Measurements from ENCODE around the gene CDKAL1. TPM values are rescaled to one million over a fixed set of nuclear protein-coding genes. Genes with fewer than 3 reads are reported as not detected.
A peak's percentile ranks its signal among the peaks of the same experiment; 100 is the strongest.

CDKAL1 gene
- total RNA-seq, 1 donor, result 20.0 TPM

- DNase-seq (ENCODE audit: low read depth), result no peak
- TF ChIP-seq, protein P1, sequence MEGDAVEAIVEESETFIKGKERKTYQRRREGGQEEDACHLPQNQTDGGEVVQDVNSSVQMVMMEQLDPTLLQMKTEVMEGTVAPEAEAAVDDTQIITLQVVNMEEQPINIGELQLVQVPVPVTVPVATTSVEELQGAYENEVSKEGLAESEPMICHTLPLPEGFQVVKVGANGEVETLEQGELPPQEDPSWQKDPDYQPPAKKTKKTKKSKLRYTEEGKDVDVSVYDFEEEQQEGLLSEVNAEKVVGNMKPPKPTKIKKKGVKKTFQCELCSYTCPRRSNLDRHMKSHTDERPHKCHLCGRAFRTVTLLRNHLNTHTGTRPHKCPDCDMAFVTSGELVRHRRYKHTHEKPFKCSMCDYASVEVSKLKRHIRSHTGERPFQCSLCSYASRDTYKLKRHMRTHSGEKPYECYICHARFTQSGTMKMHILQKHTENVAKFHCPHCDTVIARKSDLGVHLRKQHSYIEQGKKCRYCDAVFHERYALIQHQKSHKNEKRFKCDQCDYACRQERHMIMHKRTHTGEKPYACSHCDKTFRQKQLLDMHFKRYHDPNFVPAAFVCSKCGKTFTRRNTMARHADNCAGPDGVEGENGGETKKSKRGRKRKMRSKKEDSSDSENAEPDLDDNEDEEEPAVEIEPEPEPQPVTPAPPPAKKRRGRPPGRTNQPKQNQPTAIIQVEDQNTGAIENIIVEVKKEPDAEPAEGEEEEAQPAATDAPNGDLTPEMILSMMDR (IDR thresholded peaks at IDR 0.05; ENCODE audit: insufficient read depth, low read length), result no peak
- no peak overlapping the region for H3K4me3 ChIP-seq (ENCODE audit: low read depth, low read length)
Observed at GRCh38 chr6:20665290-20665689, 131.0 kb downstream of the CDKAL1 start.

DNA sequence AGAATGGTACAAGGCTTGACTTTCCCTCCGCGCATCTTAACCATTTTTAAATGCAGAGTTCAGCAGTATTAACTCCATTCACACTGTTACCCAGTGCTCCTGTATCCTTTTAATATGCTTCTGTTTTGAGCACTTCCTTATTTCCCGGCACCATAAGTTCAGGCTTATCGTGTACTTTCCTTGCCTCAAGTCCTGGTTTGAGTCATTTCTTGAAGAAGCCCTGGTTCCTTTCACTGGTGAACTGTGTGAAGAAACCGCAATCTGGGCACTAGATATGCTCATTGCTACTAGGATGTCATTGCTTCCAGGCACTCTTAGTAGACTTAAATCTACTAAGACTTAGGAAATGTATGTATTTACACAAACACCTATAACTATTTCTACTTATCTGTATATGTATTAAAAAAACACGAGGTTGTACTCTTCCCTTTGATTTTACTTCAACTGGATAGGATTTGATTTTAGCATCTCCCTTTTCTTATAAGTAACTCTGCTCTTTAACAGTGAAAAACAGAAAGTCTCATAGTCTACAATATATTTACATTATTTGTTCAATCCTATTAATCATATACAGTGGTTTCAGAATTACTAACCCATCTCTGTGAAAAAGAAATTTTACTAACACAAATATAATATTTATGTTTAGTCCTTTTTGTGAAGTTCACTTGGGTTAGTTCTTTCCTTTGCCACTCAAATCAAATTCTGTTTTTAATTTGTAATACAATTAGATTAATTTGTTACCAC is 135.5 kb downstream of the CDKAL1 start:
- peak; percentile 52 for DNase-seq (ENCODE audit: low read depth)
- H3K4me3 ChIP-seq (ENCODE audit: low read depth, low read length), result no peak overlapping the region
- TF ChIP-seq, protein P1 (IDR thresholded peaks at IDR 0.05; ENCODE audit: insufficient read depth, low read length), result no peak

- DNase-seq (ENCODE audit: low read depth), result no peak
- H3K4me3 ChIP-seq (ENCODE audit: low read depth, low read length), result no peak overlapping the region
- TF ChIP-seq, protein P1 (IDR thresholded peaks at IDR 0.05; ENCODE audit: insufficient read depth, low read length), result no peak
Observed at GRCh38 chr6:20670750-20671149, 136.5 kb downstream of the CDKAL1 start.

DNA sequence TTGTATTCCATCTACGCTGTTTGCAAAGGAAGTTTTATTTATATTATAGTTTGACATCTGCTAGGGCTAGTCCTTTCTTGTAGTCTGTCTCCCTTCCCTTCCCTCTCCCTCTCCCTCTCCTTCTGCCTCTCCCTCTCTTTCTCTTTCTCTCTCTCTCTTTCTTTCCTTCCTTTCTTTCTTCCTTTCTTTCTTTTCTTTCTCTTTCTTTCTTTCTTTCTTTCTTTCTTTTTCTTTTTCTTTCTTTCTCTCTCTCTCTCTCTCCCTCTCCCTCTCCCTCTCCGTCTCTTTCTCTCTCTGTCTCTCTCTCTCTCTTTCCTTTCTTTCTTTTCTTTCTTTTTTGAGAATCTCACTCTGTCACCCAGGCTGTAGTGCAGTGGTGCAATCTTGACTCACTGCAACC is 137.8 kb downstream of the CDKAL1 start:
- TF ChIP-seq, protein P1 (IDR thresholded peaks at IDR 0.05; ENCODE audit: insufficient read depth, low read length), result no peak
- H3K4me3 ChIP-seq (ENCODE audit: low read depth, low read length), result no peak overlapping the region
- no peak for DNase-seq (ENCODE audit: low read depth)

DNA sequence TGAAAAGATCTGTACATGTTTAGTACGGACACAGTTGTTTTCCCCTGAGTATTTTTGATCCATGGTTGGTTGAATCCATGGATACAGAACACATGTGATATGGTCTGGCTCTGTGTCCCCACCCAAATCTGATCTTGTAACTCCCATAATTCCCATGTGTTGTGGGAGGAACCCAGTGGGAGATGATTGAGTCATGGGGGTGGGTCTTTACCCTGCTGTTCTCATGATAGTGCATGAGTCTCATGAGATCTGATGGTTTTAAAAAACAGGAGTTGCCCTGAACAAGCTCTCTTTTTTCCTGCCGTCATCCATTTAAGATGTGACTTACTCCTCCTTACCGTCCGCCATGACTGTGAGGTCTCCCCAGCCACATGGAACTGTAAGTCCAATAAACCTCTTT is 139.2 kb downstream of the CDKAL1 start:
- TF ChIP-seq, protein P1 (IDR thresholded peaks at IDR 0.05; ENCODE audit: insufficient read depth, low read length), result no peak
- H3K4me3 ChIP-seq (ENCODE audit: low read depth, low read length), result no peak overlapping the region
- no peak for DNase-seq (ENCODE audit: low read depth)

- H3K4me3 ChIP-seq (ENCODE audit: low read depth, low read length), result no peak overlapping the region
- TF ChIP-seq, protein P1 (IDR thresholded peaks at IDR 0.05; ENCODE audit: insufficient read depth, low read length), result no peak
- DNase-seq (ENCODE audit: low read depth), result no peak
Observed at GRCh38 chr6:20674664-20675063, 140.4 kb downstream of the CDKAL1 start.
